Measurements from ENCODE around the gene IREB2.

The IREB2 gene

GRCh38 chr15:78406016-78406585 lies 31.9 kb upstream of the IREB2 start:
- Histone ChIP-seq H3K4me1 (ENCODE audit: control insufficient read depth, insufficient read depth, low read length) (no peaks in the 10 kb centered on the region), H3K36me3 (ENCODE audit: control insufficient read depth, insufficient read depth, low read length) (no peaks in the 10 kb centered on the region), H3K4me3 (ENCODE audit: insufficient read depth, low read depth, low read length) (no peak overlapping the region), H3K27me3 (ENCODE audit: control insufficient read depth, insufficient read depth, low read length, poor library complexity, severe bottlenecking) (no peaks in the 10 kb centered on the region), H3K9me3 (ENCODE audit: control insufficient read depth, low read length) (no peaks in the 10 kb centered on the region), H3K27ac (ENCODE audit: insufficient read depth, low read depth, low read length, poor library complexity, severe bottlenecking) (no peak overlapping the region)
- 82 to 83% methylated on average over 8 of the region's 8 CpGs for WGBS, 2 experiments

GRCh38 chr15:78407608-78408354 lies 30.2 kb upstream of the IREB2 start:
- H3K27me3 ChIP-seq (ENCODE audit: control insufficient read depth, insufficient read depth, low read length, poor library complexity, severe bottlenecking): no peaks in the 10 kb centered on the region
- no peak overlapping the region for H3K27ac ChIP-seq (ENCODE audit: insufficient read depth, low read depth, low read length, poor library complexity, severe bottlenecking)
- H3K4me3 ChIP-seq (ENCODE audit: insufficient read depth, low read depth, low read length): no peak overlapping the region
- H3K36me3 ChIP-seq (ENCODE audit: control insufficient read depth, insufficient read depth, low read length): no peaks in the 10 kb centered on the region
- 87 to 93% methylated on average over 6 of the region's 6 CpGs for WGBS, 2 experiments
- H3K9me3 ChIP-seq (ENCODE audit: control insufficient read depth, low read length): no peaks in the 10 kb centered on the region
- H3K4me1 ChIP-seq (ENCODE audit: control insufficient read depth, insufficient read depth, low read length): no peaks in the 10 kb centered on the region

GRCh38 chr15:78408355-78408640 lies 29.7 kb upstream of the IREB2 start:
- Histone ChIP-seq H3K4me1 (ENCODE audit: control insufficient read depth, insufficient read depth, low read length) (no peaks in the 10 kb centered on the region), H3K36me3 (ENCODE audit: control insufficient read depth, insufficient read depth, low read length) (no peaks in the 10 kb centered on the region), H3K9me3 (ENCODE audit: control insufficient read depth, low read length) (no peaks in the 10 kb centered on the region), H3K27me3 (ENCODE audit: control insufficient read depth, insufficient read depth, low read length, poor library complexity, severe bottlenecking) (no peaks in the 10 kb centered on the region), H3K4me3 (ENCODE audit: insufficient read depth, low read depth, low read length) (no peak overlapping the region), H3K27ac (ENCODE audit: insufficient read depth, low read depth, low read length, poor library complexity, severe bottlenecking) (no peak overlapping the region)
- 85 to 86% methylated on average over 4 of the region's 4 CpGs for WGBS, 2 experiments

GRCh38 chr15:78408961-78409360 lies 29.1 kb upstream of the IREB2 start:
- H3K9me3 ChIP-seq (ENCODE audit: control insufficient read depth, low read length): no peaks in the 10 kb centered on the region
- H3K36me3 ChIP-seq (ENCODE audit: control insufficient read depth, insufficient read depth, low read length): no peaks in the 10 kb centered on the region
- whole genome bisulfite sequencing, 2 experiments: 83 to 90% methylated on average over 2 of the region's 2 CpGs
- no peak overlapping the region for H3K4me3 ChIP-seq (ENCODE audit: insufficient read depth, low read depth, low read length)
- H3K27me3 ChIP-seq (ENCODE audit: control insufficient read depth, insufficient read depth, low read length, poor library complexity, severe bottlenecking): no peaks in the 10 kb centered on the region
- H3K27ac ChIP-seq (ENCODE audit: insufficient read depth, low read depth, low read length, poor library complexity, severe bottlenecking): no peak overlapping the region
- no peaks in the 10 kb centered on the region for H3K4me1 ChIP-seq (ENCODE audit: control insufficient read depth, insufficient read depth, low read length)

- H3K4me1 ChIP-seq (ENCODE audit: control insufficient read depth, insufficient read depth, low read length): no peaks in the 10 kb centered on the region
- 74 to 86% methylated on average over 1 of the region's 1 CpG for WGBS, 2 experiments
- no peak overlapping the region for H3K4me3 ChIP-seq (ENCODE audit: insufficient read depth, low read depth, low read length)
- no peaks in the 10 kb centered on the region for H3K36me3 ChIP-seq (ENCODE audit: control insufficient read depth, insufficient read depth, low read length)
- H3K27me3 ChIP-seq (ENCODE audit: control insufficient read depth, insufficient read depth, low read length, poor library complexity, severe bottlenecking): no peaks in the 10 kb centered on the region
- H3K9me3 ChIP-seq (ENCODE audit: control insufficient read depth, low read length): no peaks in the 10 kb centered on the region
- no peak overlapping the region for H3K27ac ChIP-seq (ENCODE audit: insufficient read depth, low read depth, low read length, poor library complexity, severe bottlenecking)
Observed at GRCh38 chr15:78411061-78411460, 27.0 kb upstream of the IREB2 start.

GRCh38 chr15:78414621-78415250 lies 23.3 kb upstream of the IREB2 start:
- WGBS, 2 experiments: 89 to 90% methylated on average over 3 of the region's 3 CpGs
- no peaks in the 10 kb centered on the region for H3K4me1 ChIP-seq (ENCODE audit: control insufficient read depth, insufficient read depth, low read length)
- H3K27me3 ChIP-seq (ENCODE audit: control insufficient read depth, insufficient read depth, low read length, poor library complexity, severe bottlenecking): no peaks in the 10 kb centered on the region
- no peak overlapping the region for H3K27ac ChIP-seq (ENCODE audit: insufficient read depth, low read depth, low read length, poor library complexity, severe bottlenecking)
- H3K4me3 ChIP-seq (ENCODE audit: insufficient read depth, low read depth, low read length): no peak overlapping the region
- no peaks in the 10 kb centered on the region for H3K9me3 ChIP-seq (ENCODE audit: control insufficient read depth, low read length)
- no peaks in the 10 kb centered on the region for H3K36me3 ChIP-seq (ENCODE audit: control insufficient read depth, insufficient read depth, low read length)

- no peak overlapping the region for H3K4me3 ChIP-seq (ENCODE audit: insufficient read depth, low read depth, low read length)
- H3K4me1 ChIP-seq (ENCODE audit: control insufficient read depth, insufficient read depth, low read length): no peaks in the 10 kb centered on the region
- H3K27me3 ChIP-seq (ENCODE audit: control insufficient read depth, insufficient read depth, low read length, poor library complexity, severe bottlenecking): no peaks in the 10 kb centered on the region
- no peaks in the 10 kb centered on the region for H3K36me3 ChIP-seq (ENCODE audit: control insufficient read depth, insufficient read depth, low read length)
- no peak overlapping the region for H3K27ac ChIP-seq (ENCODE audit: insufficient read depth, low read depth, low read length, poor library complexity, severe bottlenecking)
- no peaks in the 10 kb centered on the region for H3K9me3 ChIP-seq (ENCODE audit: control insufficient read depth, low read length)
- 68 to 83% methylated on average over 4 of the region's 4 CpGs for WGBS, 2 experiments
Observed at GRCh38 chr15:78415284-78415683, 22.7 kb upstream of the IREB2 start.

GRCh38 chr15:78417754-78418630 lies 20.0 kb upstream of the IREB2 start:
- 92 to 93% methylated on average over 7 to 8 of the region's 8 CpGs for WGBS, 2 experiments
- H3K27ac ChIP-seq (ENCODE audit: insufficient read depth, low read depth, low read length, poor library complexity, severe bottlenecking): no peak overlapping the region
- H3K4me3 ChIP-seq (ENCODE audit: insufficient read depth, low read depth, low read length): no peak overlapping the region

GRCh38 chr15:78418686-78419085 lies 19.3 kb upstream of the IREB2 start:
- Histone ChIP-seq H3K9me3 (ENCODE audit: control insufficient read depth, low read length) (no peaks in the 10 kb centered on the region), H3K27ac (ENCODE audit: insufficient read depth, low read depth, low read length, poor library complexity, severe bottlenecking) (no peak overlapping the region), H3K36me3 (ENCODE audit: control insufficient read depth, insufficient read depth, low read length) (no peaks in the 10 kb centered on the region), H3K4me3 (ENCODE audit: insufficient read depth, low read depth, low read length) (no peak overlapping the region), H3K4me1 (ENCODE audit: control insufficient read depth, insufficient read depth, low read length) (no peaks in the 10 kb centered on the region), H3K27me3 (ENCODE audit: control insufficient read depth, insufficient read depth, low read length, poor library complexity, severe bottlenecking) (no peaks in the 10 kb centered on the region)
- WGBS, 2 experiments: 83 to 87% methylated on average over 9 of the region's 9 CpGs

More at GRCh38 chr15:78417754-78418630, 20.0 kb upstream of the IREB2 start:
- Histone ChIP-seq H3K27me3 (ENCODE audit: control insufficient read depth, insufficient read depth, low read length, poor library complexity, severe bottlenecking) (no peaks in the 10 kb centered on the region), H3K36me3 (ENCODE audit: control insufficient read depth, insufficient read depth, low read length) (no peaks in the 10 kb centered on the region), H3K4me1 (ENCODE audit: control insufficient read depth, insufficient read depth, low read length) (no peaks in the 10 kb centered on the region), H3K9me3 (ENCODE audit: control insufficient read depth, low read length) (no peaks in the 10 kb centered on the region)

GRCh38 chr15:78419367-78419766 lies 18.6 kb upstream of the IREB2 start:
- H3K4me1 ChIP-seq (ENCODE audit: control insufficient read depth, insufficient read depth, low read length): no peaks in the 10 kb centered on the region
- H3K36me3 ChIP-seq (ENCODE audit: control insufficient read depth, insufficient read depth, low read length): no peaks in the 10 kb centered on the region
- no peaks in the 10 kb centered on the region for H3K9me3 ChIP-seq (ENCODE audit: control insufficient read depth, low read length)
- no peak overlapping the region for H3K4me3 ChIP-seq (ENCODE audit: insufficient read depth, low read depth, low read length)
- H3K27ac ChIP-seq (ENCODE audit: insufficient read depth, low read depth, low read length, poor library complexity, severe bottlenecking): no peak overlapping the region
- 85 to 87% methylated on average over 3 of the region's 3 CpGs for WGBS, 2 experiments
- no peaks in the 10 kb centered on the region for H3K27me3 ChIP-seq (ENCODE audit: control insufficient read depth, insufficient read depth, low read length, poor library complexity, severe bottlenecking)
